Liver (tissue), 9 donors: ENCODE results near the gene SET. TPM values are rescaled to one million over a fixed set of nuclear protein-coding genes. Genes with fewer than 3 reads are reported as not detected.

Experiments used
- DNase-seq: peaks from one replicate; pipeline ENCODE4 v3.0.0-alpha.2; 2017; ENCODE audit warnings: low spot score
- H3K27ac ChIP-seq, 2 donors: one replicate each; pipeline ENCODE4 v1.7.0; 2013; ENCODE audit warnings: inconsistent platforms in 2 of 2, low read length in 2 of 2, control low read depth in 1 of 2, low read depth in 1 of 2, mild to moderate bottlenecking in 1 of 2
- H3K27me3 ChIP-seq, 4 donors: one replicate each; pipeline versions ENCODE4 v1.6.1 to v1.7.0; 2013; ENCODE audit warnings: low read length in 3 of 4, inconsistent platforms in 1 of 4, mild to moderate bottlenecking in 1 of 4, moderate library complexity in 1 of 4; ENCODE audit not compliant: control insufficient read depth in 4 of 4, insufficient read depth in 4 of 4
- H3K36me3 ChIP-seq, 4 donors: one replicate each; pipeline versions ENCODE4 v1.6.1 to v1.7.0; 2013; ENCODE audit warnings: low read length in 3 of 4, mild to moderate bottlenecking in 3 of 4, low read depth in 1 of 4, moderate library complexity in 1 of 4; ENCODE audit not compliant: control insufficient read depth in 4 of 4, insufficient read depth in 3 of 4
- H3K4me1 ChIP-seq, 4 donors: one replicate each; pipeline versions ENCODE4 v1.6.1 to v1.7.0; 2013; ENCODE audit warnings: low read length in 3 of 4, mild to moderate bottlenecking in 3 of 4, moderate library complexity in 1 of 4; ENCODE audit not compliant: control insufficient read depth in 4 of 4, insufficient read depth in 4 of 4
- H3K4me3 ChIP-seq, 3 donors: one replicate each; pipeline versions ENCODE4 v1.6.1 to v1.7.0; 2013; ENCODE audit warnings: low read length in 3 of 3, control low read depth in 1 of 3, low read depth in 1 of 3, mild to moderate bottlenecking in 1 of 3
- H3K9ac ChIP-seq, 2 donors: one replicate each; pipeline ENCODE4 v1.7.0; 2013; ENCODE audit warnings: low read length in 2 of 2, mild to moderate bottlenecking in 2 of 2, moderate library complexity in 2 of 2, control low read depth in 1 of 2, low read depth in 1 of 2
- H3K9me3 ChIP-seq, 4 donors: one replicate each; pipeline versions ENCODE4 v1.6.1 to v1.7.0; 2013; ENCODE audit warnings: low read length in 3 of 4; ENCODE audit not compliant: control insufficient read depth in 4 of 4
- EGR1 ChIP-seq, 2 donors: IDR thresholded peaks; 2 replicates each; pipeline ENCODE4 v1.6.1; 2016 to 2018; ENCODE audit warnings: antibody characterized with exemption in 2 of 2, low read depth in 2 of 2
- FOXA2 ChIP-seq: IDR thresholded peaks from 2 replicates; pipeline ENCODE4 v1.6.1; 2016; ENCODE audit warnings: antibody characterized with exemption
- GABPA ChIP-seq, 2 donors: IDR thresholded peaks in 1 of 2; conservative IDR thresholded peaks in 1 of 2; 2 replicates each; pipeline ENCODE4 v1.6.1; 2016; ENCODE audit warnings: antibody characterized with exemption in 2 of 2, mild to moderate bottlenecking in 1 of 2, moderate library complexity in 1 of 2
- HNF4A ChIP-seq, 2 donors: conservative IDR thresholded peaks; 2 replicates each; pipeline ENCODE4 v1.6.1; 2016; ENCODE audit warnings: antibody characterized with exemption in 2 of 2, mild to moderate bottlenecking in 2 of 2
- HNF4G ChIP-seq: IDR thresholded peaks from 2 replicates; pipeline ENCODE4 v1.6.1; 2016; ENCODE audit warnings: antibody characterized with exemption
- JUND ChIP-seq, 2 donors: IDR thresholded peaks; 2 replicates each; pipeline ENCODE4 v1.6.1; 2016; ENCODE audit warnings: antibody characterized with exemption in 2 of 2
- NR2F2 ChIP-seq: IDR thresholded peaks from 2 replicates; pipeline ENCODE4 v1.6.1; 2016; ENCODE audit warnings: antibody characterized with exemption
- RAD21 ChIP-seq, 2 donors: IDR thresholded peaks; 2 replicates each; pipeline ENCODE4 v1.6.1; 2016; ENCODE audit warnings: antibody characterized with exemption in 2 of 2, mild to moderate bottlenecking in 2 of 2
- RXRA ChIP-seq, 2 donors: IDR thresholded peaks; 2 replicates each; pipeline ENCODE4 v1.6.1; 2017 to 2018; ENCODE audit warnings: antibody characterized with exemption in 2 of 2, mild to moderate bottlenecking in 1 of 2
- SP1 ChIP-seq: IDR thresholded peaks from 2 replicates; pipeline ENCODE4 v1.6.1; 2018; ENCODE audit warnings: antibody characterized with exemption, mild to moderate bottlenecking
- TAF1 ChIP-seq: conservative IDR thresholded peaks from 2 replicates; pipeline ENCODE4 v1.6.1; 2016; ENCODE audit warnings: antibody characterized with exemption, mild to moderate bottlenecking
- YY1 ChIP-seq: IDR thresholded peaks from 2 replicates; pipeline ENCODE4 v1.6.1; 2016; ENCODE audit warnings: antibody characterized with exemption, mild to moderate bottlenecking
- WGBS: extraction: QIAGEN DNeasy Blood & Tissue Kit; methylation state at CpG from one replicate; pipeline ENCODE4 v1.1.7; 2013; 5-methylcytosine and 5-hydroxymethylcytosine counted together
- polyA plus RNA-seq, 2 donors: library from polyadenylated mRNA; stranded (reverse) in 1 of 2; unstranded in 1 of 2; fragments of 200-250 nt in 1 of 2; fragments of >200 nt in 1 of 2; fragmentation: Nextera tagmentation in 1 of 2; extraction: Ambion mirVana in 1 of 2; gene quantifications; one replicate each; pipeline versions ENCODE4 v1.2.1 to v1.2.3, GENCODE V29; 2013 to 2015
- total RNA-seq, 2 donors: library from RNA; depleted of rRNA; stranded (reverse); fragments of >200 nt; gene quantifications; one replicate each; pipeline ENCODE4 v1.2.3, GENCODE V29; 2014
- TF ChIP-seq, protein P1 (sequence below): IDR thresholded peaks from 2 replicates; pipeline ENCODE4 v1.6.1; 2016; ENCODE audit warnings: antibody characterized with exemption
- TF ChIP-seq, protein P2 (sequence below): IDR thresholded peaks from 2 replicates; pipeline ENCODE4 v1.6.1; 2016; ENCODE audit warnings: antibody characterized with exemption
- TF ChIP-seq, protein P3 (sequence below): fragments of 150-350 bp; IDR thresholded peaks from 2 replicates; pipeline ENCODE4 v1.5.1; 2017; ENCODE audit warnings: improper control_type of control experiment, low read depth, low read length; ENCODE audit not compliant: missing input control
- TF ChIP-seq, protein P4 (sequence below): IDR thresholded peaks from 2 replicates; pipeline ENCODE4 v1.6.1; 2016; ENCODE audit warnings: antibody characterized with exemption
- donor health status: healthy.
- donor health status: healthy.
- donor health status: healthy.
- donor health status: healthy.
- donor health status: healthy.

Gene SET
- total and polyA plus RNA-seq, 4 donors = 58.2 to 95.6 (median 69.3) TPM

- TF ChIP-seq, protein P1, sequence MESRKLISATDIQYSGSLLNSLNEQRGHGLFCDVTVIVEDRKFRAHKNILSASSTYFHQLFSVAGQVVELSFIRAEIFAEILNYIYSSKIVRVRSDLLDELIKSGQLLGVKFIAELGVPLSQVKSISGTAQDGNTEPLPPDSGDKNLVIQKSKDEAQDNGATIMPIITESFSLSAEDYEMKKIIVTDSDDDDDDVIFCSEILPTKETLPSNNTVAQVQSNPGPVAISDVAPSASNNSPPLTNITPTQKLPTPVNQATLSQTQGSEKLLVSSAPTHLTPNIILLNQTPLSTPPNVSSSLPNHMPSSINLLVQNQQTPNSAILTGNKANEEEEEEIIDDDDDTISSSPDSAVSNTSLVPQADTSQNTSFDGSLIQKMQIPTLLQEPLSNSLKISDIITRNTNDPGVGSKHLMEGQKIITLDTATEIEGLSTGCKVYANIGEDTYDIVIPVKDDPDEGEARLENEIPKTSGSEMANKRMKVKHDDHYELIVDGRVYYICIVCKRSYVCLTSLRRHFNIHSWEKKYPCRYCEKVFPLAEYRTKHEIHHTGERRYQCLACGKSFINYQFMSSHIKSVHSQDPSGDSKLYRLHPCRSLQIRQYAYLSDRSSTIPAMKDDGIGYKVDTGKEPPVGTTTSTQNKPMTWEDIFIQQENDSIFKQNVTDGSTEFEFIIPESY = no peak
- TF ChIP-seq RXRA (IDR thresholded peaks at IDR 0.05) (no peak), HNF4A (conservative IDR thresholded peaks at IDR 0.05) (no peak), TAF1 (no peak)
Measured at GRCh38 chr9:128651798-128652197, 37.2 kb upstream of the SET start (continued).

DNA sequence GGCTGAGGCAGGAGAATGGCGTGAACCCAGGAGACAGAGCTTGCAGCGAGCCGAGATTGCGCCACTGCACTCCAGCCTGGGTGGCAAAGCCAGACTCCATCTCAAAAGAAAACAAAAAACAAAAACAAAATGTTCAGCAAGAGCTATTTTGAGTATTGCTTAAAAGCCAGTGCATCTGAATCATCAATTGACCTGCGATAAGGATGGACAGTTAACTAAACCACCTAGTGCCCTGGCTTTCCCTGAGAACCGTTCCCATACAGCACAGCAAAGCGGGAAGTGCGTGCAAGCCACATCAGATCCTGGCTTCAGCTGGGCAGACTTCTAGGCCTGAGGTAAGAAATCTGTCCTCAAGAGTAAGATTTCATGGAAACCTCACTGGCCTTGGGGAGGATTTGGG, 35.1 kb upstream of the SET start:
- H3K4me3 ChIP-seq = no peak overlapping the region
- peaks cover 0 to 4% (median 1%) of the 10 kb centered on the region in 4 donors for H3K4me1 ChIP-seq
- H3K27me3 ChIP-seq = no peaks in the 10 kb centered on the region
- no peak overlapping the region for H3K27ac ChIP-seq
- H3K36me3 ChIP-seq = no peaks in the 10 kb centered on the region
- H3K9ac ChIP-seq = no peak overlapping the region
- DNase-seq = no peak
- TF ChIP-seq RAD21 (IDR thresholded peaks at IDR 0.05) (no peak), HNF4G (no peak), FOXA2 (no peak), YY1 (no peak), SP1 (no peak), RXRA (IDR thresholded peaks at IDR 0.05) (no peak), JUND (IDR thresholded peaks at IDR 0.05) (no peak), GABPA (IDR thresholded peaks at IDR 0.05 in 1 of 2, conservative IDR thresholded peaks at IDR 0.05 in 1 of 2) (no peak), HNF4A (conservative IDR thresholded peaks at IDR 0.05) (no peak), NR2F2 (no peak)
- TF ChIP-seq, protein P1 = no peak
- TF ChIP-seq, protein P2, sequence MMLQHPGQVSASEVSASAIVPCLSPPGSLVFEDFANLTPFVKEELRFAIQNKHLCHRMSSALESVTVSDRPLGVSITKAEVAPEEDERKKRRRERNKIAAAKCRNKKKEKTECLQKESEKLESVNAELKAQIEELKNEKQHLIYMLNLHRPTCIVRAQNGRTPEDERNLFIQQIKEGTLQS = no peak
- TF ChIP-seq, protein P3, sequence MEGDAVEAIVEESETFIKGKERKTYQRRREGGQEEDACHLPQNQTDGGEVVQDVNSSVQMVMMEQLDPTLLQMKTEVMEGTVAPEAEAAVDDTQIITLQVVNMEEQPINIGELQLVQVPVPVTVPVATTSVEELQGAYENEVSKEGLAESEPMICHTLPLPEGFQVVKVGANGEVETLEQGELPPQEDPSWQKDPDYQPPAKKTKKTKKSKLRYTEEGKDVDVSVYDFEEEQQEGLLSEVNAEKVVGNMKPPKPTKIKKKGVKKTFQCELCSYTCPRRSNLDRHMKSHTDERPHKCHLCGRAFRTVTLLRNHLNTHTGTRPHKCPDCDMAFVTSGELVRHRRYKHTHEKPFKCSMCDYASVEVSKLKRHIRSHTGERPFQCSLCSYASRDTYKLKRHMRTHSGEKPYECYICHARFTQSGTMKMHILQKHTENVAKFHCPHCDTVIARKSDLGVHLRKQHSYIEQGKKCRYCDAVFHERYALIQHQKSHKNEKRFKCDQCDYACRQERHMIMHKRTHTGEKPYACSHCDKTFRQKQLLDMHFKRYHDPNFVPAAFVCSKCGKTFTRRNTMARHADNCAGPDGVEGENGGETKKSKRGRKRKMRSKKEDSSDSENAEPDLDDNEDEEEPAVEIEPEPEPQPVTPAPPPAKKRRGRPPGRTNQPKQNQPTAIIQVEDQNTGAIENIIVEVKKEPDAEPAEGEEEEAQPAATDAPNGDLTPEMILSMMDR = no peak
- WGBS = 95% methylated on average over 8 of the region's 8 CpGs
- no peaks in the 10 kb centered on the region for H3K9me3 ChIP-seq

DNA sequence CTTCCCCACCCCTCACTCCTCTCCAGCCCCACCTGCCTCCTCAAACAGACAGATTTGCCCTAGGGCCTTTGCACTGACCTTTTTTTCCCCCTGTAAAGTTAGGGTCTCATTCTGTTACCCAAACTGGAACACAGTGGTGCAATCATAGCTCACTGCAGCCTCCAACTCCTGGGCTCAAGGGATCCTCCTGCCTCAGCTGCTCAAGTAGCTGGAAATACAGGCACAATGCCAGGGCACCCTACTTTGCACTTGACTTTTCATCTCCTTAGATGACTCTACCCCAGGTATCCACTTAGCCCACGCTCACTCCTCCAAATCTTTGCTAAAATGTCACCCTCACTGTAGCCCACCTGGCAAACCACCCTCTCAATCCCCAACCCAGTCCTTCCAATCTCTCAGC, 34.5 kb upstream of the SET start:
- Histone ChIP-seq H3K4me3 (no peak overlapping the region), H3K9me3 (no peaks in the 10 kb centered on the region), H3K36me3 (no peaks in the 10 kb centered on the region), H3K27ac (no peak overlapping the region), H3K4me1 (peaks cover 0 to 4% (median 1%) of the 10 kb centered on the region in 4 donors), H3K9ac (no peak overlapping the region), H3K27me3 (no peaks in the 10 kb centered on the region)
- WGBS = 96% methylated on average over 1 of the region's 1 CpG
- no peak for DNase-seq
- TF ChIP-seq, protein P3 = no peak
- TF ChIP-seq FOXA2 = no peak
- TF ChIP-seq, protein P4, sequence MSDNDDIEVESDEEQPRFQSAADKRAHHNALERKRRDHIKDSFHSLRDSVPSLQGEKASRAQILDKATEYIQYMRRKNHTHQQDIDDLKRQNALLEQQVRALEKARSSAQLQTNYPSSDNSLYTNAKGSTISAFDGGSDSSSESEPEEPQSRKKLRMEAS = no peak
- TF ChIP-seq, protein P1 = no peak
- no peak for TF ChIP-seq YY1
- no peak for TF ChIP-seq NR2F2
- TF ChIP-seq RAD21 (IDR thresholded peaks at IDR 0.05) = no peak
- TF ChIP-seq HNF4G = no peak
- TF ChIP-seq EGR1 (IDR thresholded peaks at IDR 0.05; ENCODE audit: low read depth in 2 of 2) = no peak
- TF ChIP-seq JUND (IDR thresholded peaks at IDR 0.05) = no peak
